ENCODE data around the gene LRRC8D.

- TF ChIP-seq CTCF (IDR thresholded peaks at IDR 0.05), result no peak
- TF ChIP-seq POLR2A (IDR thresholded peaks at IDR 0.05), result no peak
Measured at GRCh38 chr1:89807983-89808382, 12.8 kb upstream of the LRRC8D start.

All from lower leg skin (tissue), 3 donors.